Astrocyte (in vitro differentiated cells and primary cell): Measurements from ENCODE around the gene ZC3H13. TPM values are rescaled to one million over a fixed set of nuclear protein-coding genes. Genes with fewer than 3 reads are reported as not detected.

Experiments
- DNase-seq: peaks from one replicate; pipeline ENCODE4 v3.0.0-alpha.2; 2010; ENCODE audit warnings: low read depth
- FAIRE-seq: peaks from 2 replicates; lab custom pipeline; 2011; peaks lifted over from hg19 to GRCh38; lab: Jason Lieb, UNC
- H2AFZ ChIP-seq: 2 replicates; pipeline ENCODE4 v1.6.0; 2012; ENCODE audit warnings: low read depth, low read length, inconsistent platforms
- H3K27ac ChIP-seq: 2 replicates; pipeline ENCODE4 v1.5.1; 2011; ENCODE audit warnings: low read depth, low read length, inconsistent platforms
- H3K27me3 ChIP-seq: 2 replicates; pipeline ENCODE4 v1.6.0; 2011; ENCODE audit warnings: low read length, inconsistent platforms; ENCODE audit not compliant: insufficient read depth
- H3K36me3 ChIP-seq: 2 replicates; pipeline ENCODE4 v1.5.1; 2011; ENCODE audit warnings: low read length, inconsistent platforms; ENCODE audit not compliant: insufficient read depth
- H3K4me1 ChIP-seq: 2 replicates; pipeline ENCODE4 v1.5.1; 2011; ENCODE audit warnings: low read length, inconsistent platforms; ENCODE audit not compliant: insufficient read depth
- H3K4me2 ChIP-seq: 2 replicates; pipeline ENCODE4 v1.6.0; 2012; ENCODE audit warnings: low read length, inconsistent platforms
- H3K4me3 ChIP-seq: 2 replicates; pipeline ENCODE4 v1.5.1; 2011; ENCODE audit warnings: low read depth, mild to moderate bottlenecking, low read length, inconsistent platforms; ENCODE audit not compliant: insufficient read depth
- H3K79me2 ChIP-seq: 2 replicates; pipeline ENCODE4 v1.6.0; 2012; ENCODE audit warnings: mild to moderate bottlenecking, low read length, inconsistent platforms; ENCODE audit not compliant: insufficient read depth
- H3K9ac ChIP-seq: 2 replicates; pipeline ENCODE4 v1.6.0; 2012; ENCODE audit warnings: mild to moderate bottlenecking, low read length, inconsistent platforms
- H3K9me3 ChIP-seq: 2 replicates; pipeline ENCODE4 v1.5.1; 2012; ENCODE audit warnings: low read depth, mild to moderate bottlenecking, low read length, inconsistent platforms; ENCODE audit not compliant: insufficient read depth
- H4K20me1 ChIP-seq: 2 replicates; pipeline ENCODE4 v1.6.0; 2012; ENCODE audit warnings: low read length, inconsistent platforms; ENCODE audit not compliant: insufficient read depth
- H3K27ac Mint-ChIP-seq: one replicate; pipeline ENCODE4 v1.8.0; 2021; ENCODE audit warnings: mild to moderate bottlenecking, mixed read lengths; ENCODE audit not compliant: unreplicated experiment
- H3K27me3 Mint-ChIP-seq: one replicate; pipeline ENCODE4 v1.8.0; 2021; ENCODE audit warnings: low read depth, mixed read lengths; ENCODE audit not compliant: unreplicated experiment
- H3K36me3 Mint-ChIP-seq: one replicate; pipeline ENCODE4 v1.8.0; 2021; ENCODE audit warnings: low read depth, mixed read lengths; ENCODE audit not compliant: unreplicated experiment
- H3K4me1 Mint-ChIP-seq: one replicate; pipeline ENCODE4 v1.8.0; 2021; ENCODE audit warnings: low read depth, mixed read lengths; ENCODE audit not compliant: unreplicated experiment
- H3K4me3 Mint-ChIP-seq: one replicate; pipeline ENCODE4 v1.8.0; 2021; ENCODE audit warnings: mild to moderate bottlenecking, moderate library complexity, mixed read lengths; ENCODE audit not compliant: unreplicated experiment
- H3K9me3 Mint-ChIP-seq: one replicate; pipeline ENCODE4 v1.8.0; 2021; ENCODE audit warnings: mild to moderate bottlenecking, mixed read lengths; ENCODE audit not compliant: unreplicated experiment
- EZH2 ChIP-seq: IDR thresholded peaks from 2 replicates; pipeline ENCODE4 v1.6.1; 2012; ENCODE audit warnings: mild to moderate bottlenecking, low read length, inconsistent platforms; ENCODE audit not compliant: insufficient read depth
- total RNA-seq: library from RNA; stranded (reverse); gene quantifications from 2 replicates; pipeline ENCODE4 v1.2.1, GENCODE V29; 2021
- TF ChIP-seq, protein P1 (sequence below): IDR thresholded peaks from 2 replicates; pipeline ENCODE4 v1.5.1; 2011; ENCODE audit warnings: low read depth, mild to moderate bottlenecking, inconsistent platforms, low read length, moderate library complexity; ENCODE audit not compliant: insufficient read depth

The ZC3H13 gene
- total RNA-seq, 1 donor from 2014 or later = 39.6 TPM

DNA sequence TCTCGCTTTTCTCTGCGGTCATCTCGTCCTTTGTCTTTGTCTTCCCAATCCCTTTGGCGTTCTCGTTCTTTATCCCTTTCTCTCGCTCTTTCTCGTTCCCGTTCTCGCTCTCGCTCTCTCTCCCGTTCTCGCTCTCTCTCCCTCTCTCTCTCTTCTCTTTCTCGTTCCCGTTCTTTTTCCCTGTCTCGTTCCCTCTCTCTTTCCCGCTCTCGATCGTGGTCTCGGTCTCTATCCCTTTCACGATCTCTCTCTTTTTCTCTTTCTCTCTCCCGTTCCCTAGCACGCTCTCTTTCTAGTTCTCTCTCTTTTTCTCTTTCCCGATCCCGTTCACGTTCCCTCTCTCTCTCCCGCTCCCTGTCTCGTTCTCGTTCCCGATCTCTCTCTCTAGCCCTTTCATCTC is 77.2 kb downstream of the ZC3H13 start:
- Histone ChIP-seq H3K27ac (no peak overlapping the region), H3K4me2 (no peak overlapping the region), H2AFZ (no peak overlapping the region), H3K27me3 (no peaks in the 10 kb centered on the region), H3K36me3 (peaks cover 8% of the 10 kb centered on the region), H3K4me3 (no peak overlapping the region), H3K4me1 (no peaks in the 10 kb centered on the region), H4K20me1 (peaks cover 6% of the 10 kb centered on the region), H3K9me3 (no peaks in the 10 kb centered on the region), H3K9ac (no peak overlapping the region), H3K79me2 (peaks cover 4% of the 10 kb centered on the region)
- H3K9me3 Mint-ChIP-seq = no peaks in the 10 kb centered on the region
- H3K27ac Mint-ChIP-seq = no peak overlapping the region
- no peaks in the 10 kb centered on the region for H3K27me3 Mint-ChIP-seq
- H3K4me3 Mint-ChIP-seq = no peak overlapping the region
- TF ChIP-seq EZH2 = no peak
- TF ChIP-seq, protein P1, sequence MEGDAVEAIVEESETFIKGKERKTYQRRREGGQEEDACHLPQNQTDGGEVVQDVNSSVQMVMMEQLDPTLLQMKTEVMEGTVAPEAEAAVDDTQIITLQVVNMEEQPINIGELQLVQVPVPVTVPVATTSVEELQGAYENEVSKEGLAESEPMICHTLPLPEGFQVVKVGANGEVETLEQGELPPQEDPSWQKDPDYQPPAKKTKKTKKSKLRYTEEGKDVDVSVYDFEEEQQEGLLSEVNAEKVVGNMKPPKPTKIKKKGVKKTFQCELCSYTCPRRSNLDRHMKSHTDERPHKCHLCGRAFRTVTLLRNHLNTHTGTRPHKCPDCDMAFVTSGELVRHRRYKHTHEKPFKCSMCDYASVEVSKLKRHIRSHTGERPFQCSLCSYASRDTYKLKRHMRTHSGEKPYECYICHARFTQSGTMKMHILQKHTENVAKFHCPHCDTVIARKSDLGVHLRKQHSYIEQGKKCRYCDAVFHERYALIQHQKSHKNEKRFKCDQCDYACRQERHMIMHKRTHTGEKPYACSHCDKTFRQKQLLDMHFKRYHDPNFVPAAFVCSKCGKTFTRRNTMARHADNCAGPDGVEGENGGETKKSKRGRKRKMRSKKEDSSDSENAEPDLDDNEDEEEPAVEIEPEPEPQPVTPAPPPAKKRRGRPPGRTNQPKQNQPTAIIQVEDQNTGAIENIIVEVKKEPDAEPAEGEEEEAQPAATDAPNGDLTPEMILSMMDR = no peak
- H3K4me1 Mint-ChIP-seq = peaks cover 5% of the 10 kb centered on the region
- peaks cover 19% of the 10 kb centered on the region for H3K36me3 Mint-ChIP-seq
- DNase-seq = no peak
- FAIRE-seq = no peak

DNA sequence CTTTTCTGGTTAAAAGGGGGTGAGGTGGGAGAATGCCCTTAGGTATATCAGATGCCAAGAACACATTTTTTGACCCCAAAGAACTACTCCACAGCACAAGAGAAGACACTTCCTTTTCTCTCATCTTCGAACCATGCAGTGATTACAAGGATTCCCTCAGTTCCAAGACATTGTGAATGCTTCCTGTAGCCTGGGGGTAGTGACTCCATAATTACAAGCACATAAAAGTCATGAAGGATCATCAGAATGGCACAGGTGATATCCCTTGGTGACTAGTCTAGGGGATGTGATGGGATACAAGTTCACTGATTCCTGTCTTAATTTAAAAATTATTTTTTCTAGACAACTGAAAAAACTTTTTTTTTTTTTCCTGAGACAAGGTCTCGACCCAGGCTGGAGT is 78.0 kb downstream of the ZC3H13 start:
- no peak overlapping the region for H3K27ac Mint-ChIP-seq
- no peak for DNase-seq
- peaks cover 6% of the 10 kb centered on the region for H4K20me1 ChIP-seq
- H3K9ac ChIP-seq = no peak overlapping the region
- no peak overlapping the region for H3K4me2 ChIP-seq
- H3K4me3 Mint-ChIP-seq = no peak overlapping the region
- H3K9me3 Mint-ChIP-seq = no peaks in the 10 kb centered on the region
- H3K36me3 Mint-ChIP-seq = peaks cover 23% of the 10 kb centered on the region
- no peaks in the 10 kb centered on the region for H3K27me3 Mint-ChIP-seq
- no peaks in the 10 kb centered on the region for H3K4me1 ChIP-seq
- peaks cover 5% of the 10 kb centered on the region for H3K4me1 Mint-ChIP-seq
- no peak overlapping the region for H3K4me3 ChIP-seq
- H3K27me3 ChIP-seq = no peaks in the 10 kb centered on the region
- peaks cover 2% of the 10 kb centered on the region for H3K79me2 ChIP-seq
- no peaks in the 10 kb centered on the region for H3K9me3 ChIP-seq
- no peak overlapping the region for H3K27ac ChIP-seq
- FAIRE-seq = no peak
- H3K36me3 ChIP-seq = peaks cover 11% of the 10 kb centered on the region
- no peak overlapping the region for H2AFZ ChIP-seq
- TF ChIP-seq, protein P1 = no peak
- no peak for TF ChIP-seq EZH2

DNA sequence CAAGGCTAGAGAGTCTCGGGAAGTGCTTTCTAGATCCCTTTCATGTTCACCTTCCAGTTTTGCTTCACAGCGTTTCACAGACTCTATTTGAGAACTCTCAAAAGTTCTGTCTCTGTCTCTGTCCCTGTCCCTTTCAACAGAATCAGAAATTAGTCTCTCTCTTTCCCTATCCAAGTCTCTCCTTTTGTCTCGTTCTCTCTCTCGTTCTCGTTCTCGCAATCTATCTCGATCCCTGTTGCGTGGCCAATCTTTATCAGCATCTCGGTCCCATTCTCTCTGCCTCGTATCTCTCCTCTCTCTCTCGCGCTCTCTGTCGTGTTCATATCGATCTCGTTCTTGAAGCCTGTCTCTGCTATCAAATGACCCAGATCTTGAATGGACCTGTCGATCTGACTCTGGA is 85.0 kb downstream of the ZC3H13 start:
- Histone ChIP-seq H3K27me3 (no peaks in the 10 kb centered on the region), H3K79me2 (peaks cover 2% of the 10 kb centered on the region), H3K4me3 (no peak overlapping the region), H3K27ac (no peak overlapping the region), H3K9me3 (no peaks in the 10 kb centered on the region), H3K4me1 (no peaks in the 10 kb centered on the region), H2AFZ (no peak overlapping the region), H3K4me2 (no peak overlapping the region), H3K9ac (no peak overlapping the region), H4K20me1 (peaks cover 6% of the 10 kb centered on the region), H3K36me3 (peaks cover 35% of the 10 kb centered on the region)
- Mint-ChIP-seq H3K27ac (no peak overlapping the region), H3K4me1 (peaks cover 3% of the 10 kb centered on the region), H3K9me3 (no peaks in the 10 kb centered on the region), H3K27me3 (no peaks in the 10 kb centered on the region), H3K36me3 (peaks cover 31% of the 10 kb centered on the region), H3K4me3 (no peak overlapping the region)
- FAIRE-seq (no peak), DNase-seq (no peak)
- TF ChIP-seq, protein P1 = no peak
- no peak for TF ChIP-seq EZH2
